Cardiac muscle cell (in vitro differentiated cells and primary cell): ENCODE results near the gene FOXL3. TPM values are rescaled to one million over a fixed set of nuclear protein-coding genes. Genes with fewer than 3 reads are reported as not detected.

Source experiments
- DNase-seq, 2 donors: peaks; one replicate each; pipeline versions ENCODE4 v3.0.0 to v3.0.0-alpha.2; 2010 to 2017; ENCODE audit warnings: low read depth in 1 of 2, low spot score in 1 of 2
- H3K27ac ChIP-seq: fragments of 200-600 bp; sonication (generic); 2 replicates; pipeline ENCODE4 v1.5.1; 2016
- H3K27me3 ChIP-seq: fragments of 200-600 bp; sonication (generic); 2 replicates; pipeline ENCODE4 v1.6.0; 2016; ENCODE audit warnings: control low read depth
- H3K36me3 ChIP-seq: fragments of 200-600 bp; sonication (generic); 2 replicates; pipeline ENCODE4 v1.5.1; 2016; ENCODE audit warnings: control low read depth
- H3K4me1 ChIP-seq: fragments of 200-600 bp; sonication (generic); 2 replicates; pipeline ENCODE4 v1.8.1; 2017; ENCODE audit warnings: low read depth, mild to moderate bottlenecking, mixed run types
- H3K4me3 ChIP-seq: fragments of 200-600 bp; sonication (generic); 2 replicates; pipeline ENCODE4 v1.5.1; 2016; ENCODE audit warnings: mild to moderate bottlenecking
- H3K9me3 ChIP-seq: fragments of 200-600 bp; sonication (generic); 2 replicates; pipeline ENCODE4 v1.5.1; 2017; ENCODE audit warnings: low read depth, mild to moderate bottlenecking, control low read depth
- CTCF ChIP-seq: IDR thresholded peaks from 2 replicates; pipeline ENCODE4 v1.5.1; 2012; ENCODE audit warnings: low read depth, mild to moderate bottlenecking, low read length
- polyA plus RNA-seq: library from polyadenylated mRNA; unstranded; fragments of >200 nt; fragmentation: Nextera tagmentation; extraction: Ambion mirVana; gene quantifications from 2 replicates; pipeline ENCODE4 v1.2.1, GENCODE V29; 2016
- total RNA-seq: library from RNA; depleted of rRNA; stranded (reverse); fragments of >200 nt; gene quantifications from 2 replicates; pipeline ENCODE4 v1.2.3, GENCODE V29; 2016

The FOXL3 gene
- total and polyA plus RNA-seq, 2 experiments from 2014 or later, result not detected

GRCh38 chr7:264541-265191 is 25.3 kb upstream of the FOXL3 start:
- no peak overlapping the region for H3K4me3 ChIP-seq
- no peaks in the 10 kb centered on the region for H3K9me3 ChIP-seq
- H3K27ac ChIP-seq, result no peak overlapping the region
- no peaks in the 10 kb centered on the region for H3K4me1 ChIP-seq
- DNase-seq, result no peak
- no peak for TF ChIP-seq CTCF
- H3K36me3 ChIP-seq, result no peaks in the 10 kb centered on the region
- no peaks in the 10 kb centered on the region for H3K27me3 ChIP-seq

GRCh38 chr7:265192-265997 is 24.6 kb upstream of the FOXL3 start:
- Histone ChIP-seq H3K4me3 (no peak overlapping the region), H3K36me3 (no peaks in the 10 kb centered on the region), H3K9me3 (no peaks in the 10 kb centered on the region), H3K27ac (no peak overlapping the region), H3K4me1 (no peaks in the 10 kb centered on the region), H3K27me3 (no peaks in the 10 kb centered on the region)
- DNase-seq, result no peak
- no peak for TF ChIP-seq CTCF

GRCh38 chr7:265998-266850 is 23.7 kb upstream of the FOXL3 start:
- H3K4me1 ChIP-seq, result no peaks in the 10 kb centered on the region
- H3K4me3 ChIP-seq, result no peak overlapping the region
- H3K27ac ChIP-seq, result no peak overlapping the region
- no peak for TF ChIP-seq CTCF
- no peaks in the 10 kb centered on the region for H3K27me3 ChIP-seq
- no peak for DNase-seq
- H3K9me3 ChIP-seq, result no peaks in the 10 kb centered on the region
- no peaks in the 10 kb centered on the region for H3K36me3 ChIP-seq

DNA sequence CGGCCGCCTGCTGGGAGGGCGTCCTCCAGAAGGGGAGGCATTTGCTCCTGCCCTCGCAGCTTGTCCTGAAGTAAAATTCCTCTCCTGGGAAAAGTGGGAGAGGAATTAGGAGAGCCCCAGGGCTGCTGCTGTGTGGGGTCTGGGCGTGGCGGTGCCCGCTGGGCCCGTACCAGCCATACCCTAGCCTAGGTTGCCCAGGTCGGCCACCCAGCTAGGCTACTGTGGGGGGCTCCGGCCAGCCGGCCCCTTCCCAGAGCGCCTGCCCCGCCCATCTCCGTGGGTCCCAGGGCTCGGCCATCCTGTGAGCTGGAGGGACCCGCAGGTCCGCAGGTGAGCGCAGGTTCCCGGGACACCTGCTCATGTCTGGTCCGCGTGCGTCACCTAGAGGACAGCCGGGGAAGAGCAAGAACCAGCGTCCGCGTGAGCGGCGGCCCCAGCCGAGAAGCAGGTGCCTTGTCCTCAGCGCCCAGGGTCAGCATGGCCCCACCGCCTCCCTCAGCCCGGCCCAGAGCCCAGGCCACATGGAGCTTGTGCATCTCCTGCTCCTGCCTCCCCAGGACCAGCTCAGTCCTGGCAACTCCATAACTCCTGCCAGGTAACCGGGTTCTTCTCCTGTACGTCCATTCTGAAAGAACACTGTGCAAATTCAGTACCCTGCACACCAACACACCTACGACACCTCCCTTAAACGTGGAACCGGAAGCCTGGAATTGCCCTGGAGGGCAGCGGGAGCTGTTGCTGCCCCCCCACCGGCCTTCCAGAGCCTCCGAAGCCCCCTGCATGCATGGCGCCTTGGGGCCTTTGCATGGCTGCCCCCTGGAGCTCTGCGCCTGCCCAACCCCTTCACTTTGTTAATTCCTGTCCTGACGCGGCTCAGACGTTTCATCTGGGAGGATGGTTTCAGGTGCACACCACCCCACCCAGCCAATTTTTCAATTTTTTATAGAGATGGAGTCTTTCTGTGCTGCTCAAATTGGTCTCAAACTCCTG is 22.8 kb upstream of the FOXL3 start:
- no peaks in the 10 kb centered on the region for H3K4me1 ChIP-seq
- H3K27ac ChIP-seq, result no peak overlapping the region

More for the DNA sequence above, 22.8 kb upstream of the FOXL3 start:
- Histone ChIP-seq H3K27me3 (no peaks in the 10 kb centered on the region), H3K36me3 (no peaks in the 10 kb centered on the region), H3K4me3 (no peak overlapping the region), H3K9me3 (no peaks in the 10 kb centered on the region)
- DNase-seq, result peak in 1 of 2 donors; percentile 45
- peak; percentile 10 for TF ChIP-seq CTCF
